Colon (tissue), 2 donors: ENCODE measurements around the gene DSC3.
"Not testable (repeated sequence)": the region's sequence is repeated elsewhere in the genome, so short reads cannot be mapped to it uniquely, and the experiment has no call there.

Source experiments
- FAIRE-seq: peaks from 2 replicates; lab custom pipeline; 2012; peaks lifted over from hg19 to GRCh38; lab: Jason Lieb, UNC
- donor health status: control.
- donor health status: control.

Gene DSC3

GRCh38 chr18:31041271-31042083, 1.1 kb downstream of the DSC3 start:
- FAIRE-seq: no peak

- FAIRE-seq: no peak
These were observed 1.8 kb downstream of the DSC3 start for GRCh38 chr18:31040686-31041270.

GRCh38 chr18:31039426-31039825, 3.1 kb downstream of the DSC3 start:
- FAIRE-seq: no peak

GRCh38 chr18:31037686-31038085, 4.9 kb downstream of the DSC3 start:
- not testable (repeated sequence) for FAIRE-seq

GRCh38 chr18:31034541-31034940, 8.0 kb downstream of the DSC3 start:
- peak; percentile 24 for FAIRE-seq

GRCh38 chr18:31030574-31031278, 11.8 kb downstream of the DSC3 start:
- no peak for FAIRE-seq

GRCh38 chr18:31015715-31016434, 26.7 kb downstream of the DSC3 start:
- no peak for FAIRE-seq

GRCh38 chr18:31011455-31011854, 31.1 kb downstream of the DSC3 start:
- FAIRE-seq: not testable (repeated sequence)

- FAIRE-seq: no peak
These were observed 31.9 kb downstream of the DSC3 start for GRCh38 chr18:31010601-31011000.

- FAIRE-seq: no peak
These were observed 42.5 kb downstream of the DSC3 start for GRCh38 chr18:30999887-31000628.

GRCh38 chr18:30999186-30999585, 43.4 kb downstream of the DSC3 start:
- peak; percentile 38 for FAIRE-seq

- no peak for FAIRE-seq
These were observed 45.3 kb downstream of the DSC3 start for GRCh38 chr18:30997223-30997622.

GRCh38 chr18:30992231-30992630, 50.3 kb downstream of the DSC3 start:
- FAIRE-seq: no peak

GRCh38 chr18:30991397-30991796, 51.1 kb downstream of the DSC3 start:
- FAIRE-seq: no peak

GRCh38 chr18:30989141-30989540, 53.4 kb downstream of the DSC3 start:
- no peak for FAIRE-seq

- FAIRE-seq: no peak
These were observed 54.1 kb downstream of the DSC3 start for GRCh38 chr18:30988440-30988839.

GRCh38 chr18:30987467-30988241, 54.9 kb downstream of the DSC3 start:
- FAIRE-seq: no peak

GRCh38 chr18:30985753-30986152, 56.8 kb downstream of the DSC3 start:
- FAIRE-seq: no peak

- FAIRE-seq: no peak
These were observed 60.1 kb downstream of the DSC3 start for GRCh38 chr18:30982285-30982992.

GRCh38 chr18:30978091-30978490, 64.5 kb downstream of the DSC3 start:
- FAIRE-seq: not testable (repeated sequence)
